BLaER1 treated with 17β-estradiol and CSF1 and Interleukin-3, amounts not matched to agents 10 nM and 100 nM (cell line): ENCODE results near the gene MAP1B.

ENCODE experiments used
- H3K27ac ChIP-seq, 11 experiments: shearing (Covaris generic); formaldehyde crosslinking; 2 replicates each; pipeline ENCODE4 v1.8.1; 2022
- H3K27me3 ChIP-seq, 11 experiments: shearing (Covaris generic); formaldehyde crosslinking; 2 replicates each; pipeline ENCODE4 v1.8.1; 2022
- H3K36me3 ChIP-seq, 11 experiments: shearing (Covaris generic); formaldehyde crosslinking; 2 replicates each; pipeline ENCODE4 v1.8.1; 2022
- H3K4me1 ChIP-seq, 10 experiments: shearing (Covaris generic); formaldehyde crosslinking; 2 replicates each; pipeline ENCODE4 v1.8.1; 2022
- H3K4me2 ChIP-seq, 11 experiments: shearing (Covaris generic); formaldehyde crosslinking; 2 replicates each; pipeline ENCODE4 v1.8.1; 2022
- H3K4me3 ChIP-seq, 10 experiments: shearing (Covaris generic); formaldehyde crosslinking; 2 replicates each; pipeline ENCODE4 v1.8.1; 2022
- H3K9ac ChIP-seq, 11 experiments: shearing (Covaris generic); formaldehyde crosslinking; 2 replicates each; pipeline ENCODE4 v1.8.1; 2022
- H3K9me3 ChIP-seq, 11 experiments: shearing (Covaris generic); formaldehyde crosslinking; replicated peaks in 1 of 11; 2 replicates each; pipeline ENCODE4 v1.8.1; 2022
- H4K20me1 ChIP-seq, 11 experiments: shearing (Covaris generic); formaldehyde crosslinking; 2 replicates each; pipeline ENCODE4 v1.8.1; 2022
- Cebpa-rat ChIP-seq, 11 experiments: shearing (Covaris generic); IDR thresholded peaks; 2 replicates each; pipeline ENCODE4 v1.8.1; 2022

Gene MAP1B

GRCh38 chr5:72208324-72208926, 101.2 kb downstream of the MAP1B start:
- H3K36me3 ChIP-seq, result peaks cover 21 to 64% (median 37%) of the 10 kb centered on the region in 11 experiments; a peak in 21 of 22 replicates
- no peak overlapping the region for H3K4me2 ChIP-seq
- 0 out of 20 replicates have a peak, but pooled peaks cover 0 to 5% (median 0%) of the 10 kb centered on the region in 10 experiments for H3K4me1 ChIP-seq

GRCh38 chr5:72209147-72210115, 102.2 kb downstream of the MAP1B start:
- Histone ChIP-seq H4K20me1 (no peaks in the 10 kb centered on the region), H3K4me1 (0 out of 20 replicates have a peak, but pooled peaks cover 0 to 5% (median 0%) of the 10 kb centered on the region in 10 experiments), H3K9me3 (no peaks in the 10 kb centered on the region), H3K4me2 (no peak overlapping the region), H3K4me3 (no peak overlapping the region), H3K9ac (no peak overlapping the region), H3K27ac (no peak overlapping the region), H3K27me3 (no peaks in the 10 kb centered on the region), H3K36me3 (peaks cover 11 to 54% (median 27%) of the 10 kb centered on the region in 11 experiments; a peak in 19 of 22 replicates)
- TF ChIP-seq Cebpa-rat (IDR thresholded peaks at IDR 0.05), result no peak

More at GRCh38 chr5:72208324-72208926, 101.2 kb downstream of the MAP1B start:
- Histone ChIP-seq H3K27ac (no peak overlapping the region), H3K9me3 (no peaks in the 10 kb centered on the region), H3K4me3 (no peak overlapping the region), H3K27me3 (no peaks in the 10 kb centered on the region), H3K9ac (no peak overlapping the region), H4K20me1 (peaks cover 0 to 4% (median 0%) of the 10 kb centered on the region in 11 experiments; a peak in 1 of 22 replicates)
- no peak for TF ChIP-seq Cebpa-rat (IDR thresholded peaks at IDR 0.05)

- Histone ChIP-seq H4K20me1 (no peaks in the 10 kb centered on the region), H3K4me1 (0 out of 20 replicates have a peak, but pooled peaks cover 0 to 5% (median 0%) of the 10 kb centered on the region in 10 experiments), H3K9me3 (no peaks in the 10 kb centered on the region), H3K36me3 (peaks cover 0 to 52% (median 18%) of the 10 kb centered on the region in 11 experiments; a peak in 16 of 22 replicates), H3K9ac (no peak overlapping the region), H3K4me2 (no peak overlapping the region), H3K27me3 (no peaks in the 10 kb centered on the region), H3K4me3 (no peak overlapping the region), H3K27ac (no peak overlapping the region)
- no peak for TF ChIP-seq Cebpa-rat (IDR thresholded peaks at IDR 0.05)
These were observed 103.8 kb downstream of the MAP1B start for GRCh38 chr5:72210888-72211678.

GRCh38 chr5:72212171-72212570, 104.9 kb downstream of the MAP1B start:
- H3K9me3 ChIP-seq, result no peaks in the 10 kb centered on the region
- H3K27me3 ChIP-seq, result no peaks in the 10 kb centered on the region
- no peak overlapping the region for H3K27ac ChIP-seq
- 0 out of 20 replicates have a peak, but pooled peaks cover 0 to 5% (median 0%) of the 10 kb centered on the region in 10 experiments for H3K4me1 ChIP-seq
- H3K4me3 ChIP-seq, result no peak overlapping the region
- H3K4me2 ChIP-seq, result no peak overlapping the region
- no peak overlapping the region for H3K9ac ChIP-seq
- TF ChIP-seq Cebpa-rat (IDR thresholded peaks at IDR 0.05), result no peak
- peaks cover 2 to 52% (median 19%) of the 10 kb centered on the region in 11 experiments; a peak in 18 of 22 replicates for H3K36me3 ChIP-seq
- H4K20me1 ChIP-seq, result no peaks in the 10 kb centered on the region

- Histone ChIP-seq H3K9ac (no peak overlapping the region), H3K4me3 (no peak overlapping the region), H3K4me2 (no peak overlapping the region), H3K27me3 (no peaks in the 10 kb centered on the region), H3K4me1 (0 out of 20 replicates have a peak, but pooled peaks cover 0 to 5% (median 0%) of the 10 kb centered on the region in 10 experiments), H3K27ac (no peak overlapping the region), H3K36me3 (peaks cover 15 to 52% (median 29%) of the 10 kb centered on the region in 11 experiments), H3K9me3 (no peaks in the 10 kb centered on the region), H4K20me1 (no peaks in the 10 kb centered on the region)
- TF ChIP-seq Cebpa-rat (IDR thresholded peaks at IDR 0.05), result no peak
These were observed 106.2 kb downstream of the MAP1B start for GRCh38 chr5:72213482-72213881.

- H3K27ac ChIP-seq, result no peak overlapping the region
- H3K9ac ChIP-seq, result no peak overlapping the region
- H3K4me2 ChIP-seq, result no peak overlapping the region
- peaks cover 22 to 52% (median 34%) of the 10 kb centered on the region in 11 experiments for H3K36me3 ChIP-seq
- no peaks in the 10 kb centered on the region for H4K20me1 ChIP-seq
- TF ChIP-seq Cebpa-rat (IDR thresholded peaks at IDR 0.05), result no peak
- H3K27me3 ChIP-seq, result no peaks in the 10 kb centered on the region
- no peaks in the 10 kb centered on the region for H3K9me3 ChIP-seq
- no peak overlapping the region for H3K4me3 ChIP-seq
- H3K4me1 ChIP-seq, result 0 out of 20 replicates have a peak, but pooled peaks cover 0 to 5% (median 0%) of the 10 kb centered on the region in 10 experiments
These were observed 106.9 kb downstream of the MAP1B start for GRCh38 chr5:72214168-72214567.

- no peak for TF ChIP-seq Cebpa-rat (IDR thresholded peaks at IDR 0.05)
- Histone ChIP-seq H3K4me1 (no peaks in the 10 kb centered on the region), H3K4me3 (no peak overlapping the region), H4K20me1 (no peaks in the 10 kb centered on the region), H3K4me2 (no peak overlapping the region), H3K9me3 (no peaks in the 10 kb centered on the region), H3K27me3 (no peaks in the 10 kb centered on the region), H3K27ac (no peak overlapping the region), H3K36me3 (peaks cover 47 to 72% (median 60%) of the 10 kb centered on the region in 11 experiments), H3K9ac (no peak overlapping the region)
These were observed 109.5 kb downstream of the MAP1B start for GRCh38 chr5:72216756-72217155.

GRCh38 chr5:72221099-72221498, 113.8 kb downstream of the MAP1B start:
- TF ChIP-seq Cebpa-rat (IDR thresholded peaks at IDR 0.05), result no peak
- Histone ChIP-seq H3K4me2 (no peak overlapping the region), H3K4me3 (no peak overlapping the region), H3K36me3 (peaks cover 89 to 100% (median 99%) of the 10 kb centered on the region in 11 experiments), H3K27me3 (no peaks in the 10 kb centered on the region), H4K20me1 (no peaks in the 10 kb centered on the region), H3K9me3 (no peaks in the 10 kb centered on the region), H3K27ac (no peak overlapping the region), H3K4me1 (peaks cover 0 to 9% (median 0%) of the 10 kb centered on the region in 10 experiments; a peak in 3 of 20 replicates), H3K9ac (no peak overlapping the region)
